ENCODE data around the gene SULF2. TPM values are rescaled to one million over a fixed set of nuclear protein-coding genes. Genes with fewer than 3 reads are reported as not detected.
"Not testable (repeated sequence)": the region's sequence is repeated elsewhere in the genome, so short reads cannot be mapped to it uniquely, and the experiment has no call there.

Gene SULF2
- total RNA-seq, 1 donor from 2014 or later: 40.4 TPM

DNA sequence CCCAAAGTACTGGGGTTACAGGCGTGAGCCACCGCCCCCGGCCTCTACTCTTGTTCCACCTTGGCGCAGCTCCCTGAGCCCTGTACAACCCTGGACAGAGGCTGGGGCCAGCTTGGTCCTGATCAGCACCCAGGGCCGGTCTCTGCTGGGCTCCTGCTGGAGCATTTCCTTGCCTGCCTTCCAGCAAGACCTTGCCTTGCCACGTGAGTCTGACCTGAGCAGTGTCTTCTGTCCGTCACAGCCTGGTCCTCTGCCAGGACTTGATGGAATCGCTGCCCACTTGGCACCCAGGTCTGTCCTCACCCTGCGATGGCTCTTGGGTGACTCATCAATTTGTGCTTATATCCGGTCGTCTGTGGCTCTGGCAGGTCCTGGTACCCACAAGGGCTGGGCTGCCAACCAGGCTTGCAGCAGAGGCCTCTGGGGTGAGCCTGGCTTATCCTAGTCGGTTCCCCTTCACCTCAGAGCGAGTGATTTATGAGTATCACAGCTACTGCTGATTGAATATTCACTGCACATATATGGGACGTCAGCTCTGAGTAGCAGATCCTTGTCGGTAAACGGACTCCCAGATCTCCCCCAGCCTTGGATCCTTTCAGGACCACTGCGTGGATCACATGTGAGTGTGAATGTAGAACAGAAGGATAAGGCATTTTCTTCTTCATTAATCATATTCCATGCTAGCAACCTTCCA lies 10.1 kb upstream of the SULF2 start:
- DNase-seq (ENCODE audit: extremely low spot score, unreplicated experiment): no peak
- peaks cover 16% of the 10 kb centered on the region for H3K27me3 Mint-ChIP-seq (ENCODE audit: unreplicated experiment)
- H3K4me3 Mint-ChIP-seq (ENCODE audit: unreplicated experiment): no peak overlapping the region
- H3K9me3 Mint-ChIP-seq (ENCODE audit: unreplicated experiment): no peaks in the 10 kb centered on the region
- H3K4me1 Mint-ChIP-seq (ENCODE audit: unreplicated experiment): peaks cover 25% of the 10 kb centered on the region
- H3K27ac Mint-ChIP-seq (ENCODE audit: unreplicated experiment): no peak overlapping the region
- no peaks in the 10 kb centered on the region for H3K36me3 Mint-ChIP-seq (ENCODE audit: unreplicated experiment)
- no peak for TF ChIP-seq CTCF (IDR thresholded peaks at IDR 0.05)

DNA sequence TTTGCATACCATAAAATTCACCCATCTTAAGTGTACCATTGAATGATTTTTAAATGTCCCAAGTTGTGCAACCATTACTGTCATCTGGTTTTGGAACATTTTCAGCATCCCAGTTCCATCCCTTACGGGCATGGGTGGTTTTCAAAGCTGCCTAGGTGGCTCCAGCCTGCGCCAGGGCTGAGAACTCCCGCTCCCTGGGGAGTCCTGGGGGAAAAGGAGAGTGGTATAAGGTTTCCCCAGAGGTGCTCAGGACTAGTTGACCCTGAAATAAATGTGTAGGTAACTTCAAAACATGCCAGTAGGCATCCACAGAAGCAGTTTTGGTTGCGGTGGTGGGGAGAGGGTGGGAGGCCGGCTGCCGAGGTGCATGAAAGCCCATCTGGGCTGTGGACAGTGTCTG lies 9.0 kb upstream of the SULF2 start:
- not testable (repeated sequence) for DNase-seq (ENCODE audit: extremely low spot score, unreplicated experiment); H3K27ac Mint-ChIP-seq (ENCODE audit: unreplicated experiment); H3K36me3 Mint-ChIP-seq (ENCODE audit: unreplicated experiment); H3K4me3 Mint-ChIP-seq (ENCODE audit: unreplicated experiment); H3K9me3 Mint-ChIP-seq (ENCODE audit: unreplicated experiment)
- peaks cover 36% of the 10 kb centered on the region for H3K4me1 Mint-ChIP-seq (ENCODE audit: unreplicated experiment)
- H3K27me3 Mint-ChIP-seq (ENCODE audit: unreplicated experiment): peaks cover 15% of the 10 kb centered on the region

- no peaks in the 10 kb centered on the region for H3K36me3 Mint-ChIP-seq (ENCODE audit: unreplicated experiment)
- DNase-seq (ENCODE audit: extremely low spot score, unreplicated experiment): peak; percentile 90
- no peak for TF ChIP-seq CTCF (IDR thresholded peaks at IDR 0.05)
Measured at GRCh38 chr20:47792021-47792618, 6.8 kb upstream of the SULF2 start.

GRCh38 chr20:47791084-47791599 lies 5.9 kb upstream of the SULF2 start:
- peaks cover 46% of the 10 kb centered on the region for H3K4me1 Mint-ChIP-seq (ENCODE audit: unreplicated experiment)
- TF ChIP-seq CTCF (IDR thresholded peaks at IDR 0.05): no peak
- no peak for DNase-seq (ENCODE audit: extremely low spot score, unreplicated experiment)
- peak overlapping the region; percentile 86 for H3K27ac Mint-ChIP-seq (ENCODE audit: unreplicated experiment)
- H3K4me3 Mint-ChIP-seq (ENCODE audit: unreplicated experiment): no peak overlapping the region
- H3K27me3 Mint-ChIP-seq (ENCODE audit: unreplicated experiment): peaks cover 7% of the 10 kb centered on the region
- H3K36me3 Mint-ChIP-seq (ENCODE audit: unreplicated experiment): no peaks in the 10 kb centered on the region
- H3K9me3 Mint-ChIP-seq (ENCODE audit: unreplicated experiment): no peaks in the 10 kb centered on the region

More at GRCh38 chr20:47792021-47792618, 6.8 kb upstream of the SULF2 start:
- Mint-ChIP-seq H3K27me3 (ENCODE audit: unreplicated experiment) (peaks cover 7% of the 10 kb centered on the region), H3K4me3 (ENCODE audit: unreplicated experiment) (no peak overlapping the region), H3K27ac (ENCODE audit: unreplicated experiment) (peak overlapping the region; percentile 86), H3K4me1 (ENCODE audit: unreplicated experiment) (peaks cover 37% of the 10 kb centered on the region), H3K9me3 (ENCODE audit: unreplicated experiment) (no peaks in the 10 kb centered on the region)

DNA sequence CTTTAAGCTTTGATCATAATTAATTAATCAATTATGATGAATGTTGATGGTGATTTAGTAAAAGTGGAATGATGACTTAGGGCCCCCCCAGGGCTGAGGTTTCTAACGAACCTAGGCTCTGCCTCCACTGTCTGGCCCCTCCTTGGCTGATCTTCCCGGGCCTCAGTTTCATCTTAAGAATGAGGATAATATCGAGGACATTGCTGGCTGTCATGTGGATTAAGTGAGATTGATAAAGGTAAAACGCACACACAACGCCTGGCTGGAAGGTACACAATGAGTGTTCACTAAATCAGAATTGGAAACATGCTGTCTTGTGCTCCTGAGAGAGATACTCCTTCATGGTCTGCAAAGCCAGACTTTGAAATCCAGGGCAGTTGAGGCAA lies 5.3 kb upstream of the SULF2 start:
- Mint-ChIP-seq H3K27ac (ENCODE audit: unreplicated experiment) (peak overlapping the region; percentile 36), H3K4me1 (ENCODE audit: unreplicated experiment) (peaks cover 49% of the 10 kb centered on the region), H3K9me3 (ENCODE audit: unreplicated experiment) (no peaks in the 10 kb centered on the region), H3K27me3 (ENCODE audit: unreplicated experiment) (peaks cover 2% of the 10 kb centered on the region), H3K36me3 (ENCODE audit: unreplicated experiment) (no peaks in the 10 kb centered on the region), H3K4me3 (ENCODE audit: unreplicated experiment) (no peak overlapping the region)
- DNase-seq (ENCODE audit: extremely low spot score, unreplicated experiment): no peak
- no peak for TF ChIP-seq CTCF (IDR thresholded peaks at IDR 0.05)

Measured in osteocyte (in vitro differentiated cells).